Motor neuron (in vitro differentiated cells): ENCODE measurements around the gene CIBAR2. TPM values are rescaled to one million over a fixed set of nuclear protein-coding genes. Genes with fewer than 3 reads are reported as not detected.

Experiments
- ATAC-seq, 8 experiments: fragments of 200-7000 bp; cut with Tn5 transposase; replicated peaks in 6 of 8; 2 replicates each; pipeline ENCODE4 v1.8.0; 2021; ENCODE audit warnings: mild to moderate bottlenecking in 8 of 8, moderate library complexity in 8 of 8
- H3K27ac ChIP-seq, 2 donors: fragments of 250-450 bp; sonication (Bioruptor Pico); 2 replicates each; pipeline ENCODE4 v1.9.0; 2021; ENCODE audit warnings: antibody characterized with exemption in 2 of 2, mild to moderate bottlenecking in 2 of 2, moderate library complexity in 1 of 2
- H3K4me1 ChIP-seq, 2 donors: fragments of 250-450 bp; sonication (Bioruptor Pico); replicated peaks in 1 of 2; 2 replicates each; pipeline ENCODE4 v1.6.1; 2021; ENCODE audit warnings: antibody characterized with exemption in 2 of 2, mild to moderate bottlenecking in 2 of 2, moderate library complexity in 1 of 2
- H3K4me3 ChIP-seq, 5 donors: fragments of 250-450 bp; sonication (Bioruptor Pico); 2 replicates each; pipeline ENCODE4 v1.9.0; 2021; ENCODE audit warnings: antibody characterized with exemption in 5 of 5, mild to moderate bottlenecking in 5 of 5, moderate library complexity in 4 of 5
- WGBS, 10 experiments: fragments of 450-650 bp; shearing (Covaris generic); methylation state at CpG; one replicate each; pipeline ENCODE4 v1.0.0; 2022; 5-methylcytosine and 5-hydroxymethylcytosine counted together
- in situ Hi-C, 9 experiments: fragments of 400-800 bp; cut with MboI; loops; one replicate each; pipeline ENCODE4 v1.15.0; 2021; ENCODE audit warnings: low sequenced_read_pairs in 9 of 9, low pct_unique_long_range_greater_than_20kb in 2 of 9; ENCODE audit not compliant: unreplicated experiment in 9 of 9
- total RNA-seq, 8 experiments: library from RNA; unstranded; fragments of 300-600 nt; gene quantifications; 2 replicates each; pipeline versions ENCODE4 v1.2.3 to v1.2.4, GENCODE V29; 2022

The CIBAR2 gene
- total RNA-seq, 8 experiments from 2014 or later, result 0.37 to 19.0 (median 0.98) TPM; not detected in 3

- in situ Hi-C loops, result loop anchor here in 2 of 9 experiments (25.0 kb wide), 2 partner anchors 134 to 184 kb away; no protein-coding TSS in a partner anchor
- WGBS, 10 experiments, result 65 to 100% (median 82%) methylated on average over 1 to 15 of the region's 23 CpGs; no CpG with 5 or more reads in 2 of the 10 experiments
- Histone ChIP-seq H3K27ac (no peak overlapping the region), H3K4me3 (no peak overlapping the region), H3K4me1 (no peaks in the 10 kb centered on the region)
- peak in 5 of 8 experiments; percentile 62 to 73 (median 68) for ATAC-seq
Measured at GRCh38 chr16:85103114-85104079, 8.9 kb downstream of the CIBAR2 start.

- ATAC-seq, result no peak
- WGBS, 10 experiments, result 22 to 100% (median 87%) methylated on average over 1 to 7 of the region's 11 CpGs; no CpG with 5 or more reads in 2 of the 10 experiments
- in situ Hi-C loops, result loop anchor here in 2 of 9 experiments (25.0 kb wide), 2 partner anchors 135 to 185 kb away; no protein-coding TSS in a partner anchor
Measured at GRCh38 chr16:85101956-85102630, 10.2 kb downstream of the CIBAR2 start.

GRCh38 chr16:85100265-85100664 lies 12.0 kb downstream of the CIBAR2 start:
- WGBS, 10 experiments, result 67 to 94% (median 85%) methylated on average over 1 to 3 of the region's 10 CpGs; no CpG with 5 or more reads in 5 of the 10 experiments
- no peak overlapping the region for H3K4me3 ChIP-seq
- ATAC-seq, result no peak
- H3K27ac ChIP-seq, result no peak overlapping the region
- no peaks in the 10 kb centered on the region for H3K4me1 ChIP-seq
- in situ Hi-C loops, result loop anchor here in 2 of 9 experiments (25.0 kb wide), 2 partner anchors 137 to 187 kb away; no protein-coding TSS in a partner anchor

More at GRCh38 chr16:85101956-85102630, 10.2 kb downstream of the CIBAR2 start:
- no peak overlapping the region for H3K4me3 ChIP-seq
- H3K27ac ChIP-seq, result no peak overlapping the region
- H3K4me1 ChIP-seq, result no peaks in the 10 kb centered on the region

GRCh38 chr16:85098565-85098964 lies 13.7 kb downstream of the CIBAR2 start:
- Histone ChIP-seq H3K4me3 (no peak overlapping the region), H3K4me1 (no peaks in the 10 kb centered on the region), H3K27ac (no peak overlapping the region)
- in situ Hi-C loops, result no loop called here
- ATAC-seq, result no peak
- WGBS, 10 experiments, result 50 to 94% (median 80%) methylated on average over 2 to 10 of the region's 10 CpGs

- Histone ChIP-seq H3K4me1 (no peaks in the 10 kb centered on the region), H3K27ac (no peak overlapping the region), H3K4me3 (no peak overlapping the region)
- 60 to 80% (median 72%) methylated on average over 1 to 4 of the region's 9 CpGs; no CpG with 5 or more reads in 6 of the 10 experiments for WGBS, 10 experiments
- no peak for ATAC-seq
- in situ Hi-C loops, result no loop called here
Measured at GRCh38 chr16:85096921-85097320, 15.4 kb downstream of the CIBAR2 start.

GRCh38 chr16:85094812-85095211 lies 17.5 kb downstream of the CIBAR2 start:
- peaks cover 19 to 20% of the 10 kb centered on the region in 2 donors for H3K4me1 ChIP-seq

GRCh38 chr16:85094176-85094805 lies 18.0 kb downstream of the CIBAR2 start:
- 20 to 100% (median 83%) methylated on average over 1 to 7 of the region's 12 CpGs; no CpG with 5 or more reads in 1 of the 10 experiments for WGBS, 10 experiments
- Histone ChIP-seq H3K27ac (no peak overlapping the region), H3K4me3 (no peak overlapping the region), H3K4me1 (peaks cover 24 to 25% of the 10 kb centered on the region in 2 donors)
- ATAC-seq, result peak in 1 of 8 experiments; percentile 2
- in situ Hi-C loops, result no loop called here

More at GRCh38 chr16:85094812-85095211, 17.5 kb downstream of the CIBAR2 start:
- H3K27ac ChIP-seq, result no peak overlapping the region
- H3K4me3 ChIP-seq, result no peak overlapping the region
- 80 to 100% (median 90%) methylated on average over 1 to 5 of the region's 12 CpGs; no CpG with 5 or more reads in 7 of the 10 experiments for WGBS, 10 experiments
- peak in 6 of 8 experiments; percentile 2 to 10 (median 6) for ATAC-seq
- in situ Hi-C loops, result no loop called here

- WGBS, 10 experiments, result 67 to 90% (median 77%) methylated on average over 3 to 11 of the region's 13 CpGs; no CpG with 5 or more reads in 3 of the 10 experiments
- H3K27ac ChIP-seq, result no peak overlapping the region
- H3K4me3 ChIP-seq, result no peak overlapping the region
- ATAC-seq, result no peak
- peaks cover 26 to 29% of the 10 kb centered on the region in 2 donors for H3K4me1 ChIP-seq
- in situ Hi-C loops, result no loop called here
Measured at GRCh38 chr16:85093705-85094104, 18.6 kb downstream of the CIBAR2 start.

- 0 to 95% (median 83%) methylated on average over 1 to 7 of the region's 18 CpGs; no CpG with 5 or more reads in 7 of the 10 experiments for WGBS, 10 experiments
- H3K4me3 ChIP-seq, result no peak overlapping the region
Measured at GRCh38 chr16:85092851-85093250, 19.4 kb downstream of the CIBAR2 start.

GRCh38 chr16:85092309-85092708 lies 20.0 kb downstream of the CIBAR2 start:
- ATAC-seq, result no peak
- 65 to 93% (median 82%) methylated on average over 2 to 3 of the region's 9 CpGs; no CpG with 5 or more reads in 5 of the 10 experiments for WGBS, 10 experiments
- Histone ChIP-seq H3K27ac (no peak overlapping the region), H3K4me3 (no peak overlapping the region), H3K4me1 (peaks cover 26 to 29% of the 10 kb centered on the region in 2 donors)
- in situ Hi-C loops, result no loop called here

More at GRCh38 chr16:85092851-85093250, 19.4 kb downstream of the CIBAR2 start:
- no peak for ATAC-seq
- Histone ChIP-seq H3K4me1 (peaks cover 26 to 29% of the 10 kb centered on the region in 2 donors), H3K27ac (no peak overlapping the region)
- in situ Hi-C loops, result no loop called here

- ATAC-seq, result peak in 2 of 8 experiments; percentile 1 to 2
- in situ Hi-C loops, result no loop called here
- Histone ChIP-seq H3K27ac (no peak overlapping the region), H3K4me1 (peaks cover 26 to 30% of the 10 kb centered on the region in 2 donors), H3K4me3 (no peak overlapping the region)
- WGBS, 10 experiments, result 80 to 100% (median 89%) methylated on average over 1 to 6 of the region's 7 CpGs; no CpG with 5 or more reads in 2 of the 10 experiments
Measured at GRCh38 chr16:85091522-85091910, 20.8 kb downstream of the CIBAR2 start.

GRCh38 chr16:85090873-85091521 lies 21.3 kb downstream of the CIBAR2 start:
- H3K4me1 ChIP-seq, result peaks cover 26 to 32% of the 10 kb centered on the region in 2 donors
- in situ Hi-C loops, result no loop called here
- no peak overlapping the region for H3K27ac ChIP-seq
- 31 to 80% (median 60%) methylated on average over 1 to 4 of the region's 8 CpGs; no CpG with 5 or more reads in 3 of the 10 experiments for WGBS, 10 experiments
- ATAC-seq, result peak in 5 of 8 experiments; percentile 14 to 62 (median 53)
- no peak overlapping the region for H3K4me3 ChIP-seq
